Middle frontal gyrus (tissue), 1 donor: ENCODE measurements around the gene COLQ.
"Not testable (repeated sequence)": the region's sequence is repeated elsewhere in the genome, so short reads cannot be mapped to it uniquely, and the experiment has no call there.

Experiments
- DNase-seq: peaks from one replicate; pipeline ENCODE4 v3.0.0-alpha.2; 2015; ENCODE audit warnings: low spot score; ENCODE audit errors: extremely low spot score

Gene COLQ

DNA sequence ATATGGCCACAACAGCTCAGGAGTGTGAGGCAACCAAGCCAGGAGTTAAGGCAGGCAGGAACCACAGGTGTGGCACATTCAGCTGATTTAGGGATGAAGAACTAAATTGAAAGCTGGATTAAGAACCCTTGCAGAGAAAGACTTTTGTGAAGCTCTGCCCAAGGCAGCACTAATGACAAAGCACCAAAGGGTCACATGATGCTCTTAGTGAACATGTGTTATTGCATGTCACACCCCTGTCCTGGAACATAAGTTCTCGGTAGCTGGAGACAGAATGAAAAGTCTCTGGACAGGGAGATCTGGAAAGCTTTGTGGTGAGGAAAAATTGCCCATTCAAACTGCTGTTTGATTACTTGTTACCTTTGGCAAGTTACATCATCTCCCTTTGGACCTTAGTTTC lies 90.9 kb downstream of the COLQ start:
- DNase-seq, result no peak

GRCh38 chr3:15429080-15429479 lies 92.4 kb downstream of the COLQ start:
- no peak for DNase-seq

DNA sequence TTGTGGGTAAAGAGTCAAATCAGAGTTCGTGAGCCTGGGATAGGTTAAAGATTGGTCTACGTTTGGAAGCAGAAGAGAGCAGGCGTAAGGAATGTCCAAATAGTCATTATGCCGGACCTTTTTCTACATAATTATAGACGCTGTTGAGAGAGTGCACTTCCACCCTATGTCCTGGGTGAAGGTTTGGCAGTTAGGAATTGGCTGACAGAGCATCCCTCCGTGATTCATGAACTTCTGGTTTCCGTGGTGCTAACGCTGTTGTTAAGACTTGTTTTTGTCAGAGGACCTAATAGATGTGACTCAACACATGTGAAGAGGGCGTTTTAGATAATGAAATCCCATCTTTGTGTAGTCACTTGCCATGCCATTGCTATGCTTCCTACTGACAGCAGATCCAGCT lies 93.0 kb downstream of the COLQ start:
- DNase-seq, result no peak

DNA sequence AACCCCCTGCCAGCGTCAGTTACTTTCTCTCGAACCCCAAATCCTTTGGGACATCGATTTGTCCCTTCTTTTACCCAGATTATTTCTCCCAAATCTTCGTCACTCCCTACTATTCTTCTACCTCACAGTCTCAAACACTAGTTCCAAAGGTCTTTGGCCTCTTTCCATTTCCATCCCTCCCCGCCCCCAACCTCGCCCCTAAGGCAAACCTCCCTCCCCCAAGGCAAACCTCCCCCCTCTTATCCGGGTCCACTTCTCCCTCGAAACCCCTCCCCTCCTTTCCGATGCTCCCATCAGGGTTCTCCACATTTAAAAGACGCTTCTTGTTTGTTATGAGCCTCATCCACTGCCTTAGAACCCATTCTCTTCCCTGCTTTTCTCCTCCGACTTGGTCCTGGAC lies 93.5 kb downstream of the COLQ start:
- no peak for DNase-seq

DNA sequence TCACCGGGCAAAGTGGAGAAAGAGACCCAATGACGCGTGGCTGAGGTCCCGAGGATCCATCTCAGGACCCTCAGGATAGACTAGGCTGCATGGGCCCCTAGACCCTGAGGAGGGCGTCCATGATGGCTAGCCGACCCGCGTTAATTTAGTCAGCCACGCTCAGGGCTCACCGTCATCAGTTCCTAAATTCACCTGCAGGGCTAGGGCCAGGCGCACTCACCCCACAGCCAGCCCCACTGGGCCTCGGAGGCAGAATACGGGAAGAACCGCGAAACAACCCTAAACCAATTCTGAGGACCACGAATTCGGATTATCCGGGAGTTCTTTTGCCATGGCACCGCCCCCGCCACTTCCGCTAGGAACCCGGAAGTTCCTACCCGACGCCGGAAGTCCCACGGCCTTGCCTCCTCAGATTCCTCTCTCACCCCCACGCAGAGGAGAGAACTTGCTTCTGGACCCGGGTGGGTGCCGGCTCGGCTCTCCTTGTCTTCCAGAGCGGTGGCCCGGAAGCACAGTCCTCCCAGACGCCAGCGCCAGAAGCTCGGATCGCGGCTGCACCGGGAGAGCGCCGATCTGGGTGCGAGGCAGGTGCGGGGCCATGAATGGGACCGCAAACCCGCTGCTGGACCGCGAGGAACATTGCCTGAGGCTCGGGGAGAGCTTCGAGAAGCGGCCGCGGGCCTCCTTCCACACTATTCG lies 94.2 kb downstream of the COLQ start, which contains the start of the genes EAF1 and METTL6:
Gene EAF1 (plus strand): TSS at position 417 of the 699 bp plus-strand sequence. CDS start 182 bp downstream, at position 599.
Gene METTL6 (minus strand): TSS at position 363 of the 699 bp plus-strand sequence. CDS start 1,033 bp downstream, outside the sequence.
- peak; percentile 83 for DNase-seq

DNA sequence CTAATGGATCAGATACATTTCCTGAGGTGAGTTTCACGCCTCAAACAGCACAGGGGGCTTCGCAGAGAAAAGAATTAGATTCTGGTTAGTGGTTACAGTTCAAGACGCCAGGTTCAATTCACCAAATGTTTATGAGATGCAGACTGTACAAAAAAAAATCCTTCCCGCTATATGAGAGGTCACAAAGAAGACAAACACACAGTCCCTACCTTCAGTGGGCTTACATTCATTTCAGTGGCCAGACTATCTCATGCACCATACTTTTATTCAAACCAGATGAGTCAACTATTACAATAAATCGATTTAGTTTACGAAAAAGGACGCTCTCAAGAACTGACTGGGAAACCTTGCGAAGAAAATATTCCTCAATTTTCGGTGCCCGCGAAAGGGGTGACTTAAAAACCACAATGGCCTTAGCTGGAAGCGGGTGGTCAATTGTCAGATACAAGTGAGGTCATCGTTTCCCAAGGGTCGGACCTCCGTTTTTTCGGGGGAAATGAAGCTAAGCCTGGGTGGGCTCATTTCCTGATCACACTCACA lies 94.9 kb downstream of the COLQ start:
- no peak for DNase-seq

DNA sequence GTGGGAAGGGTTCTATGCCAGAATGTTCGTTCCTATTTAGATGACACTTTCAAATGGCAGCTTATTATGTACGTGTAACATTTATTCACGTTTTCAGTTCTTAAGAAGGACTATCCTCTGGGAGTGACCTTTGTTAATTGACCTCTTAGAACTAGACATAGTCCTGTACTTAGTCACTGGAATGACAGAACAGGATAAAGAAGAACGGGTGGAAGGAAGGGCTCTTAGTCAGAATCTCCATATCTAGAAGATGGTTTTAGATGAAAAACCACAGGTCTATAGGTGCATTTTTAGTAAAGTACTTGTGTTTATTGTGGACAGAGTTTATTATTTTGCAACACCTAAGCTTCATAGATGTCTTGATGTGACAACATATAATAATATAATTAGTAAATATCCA lies 100.6 kb downstream of the COLQ start:
- no peak for DNase-seq

- not testable (repeated sequence) for DNase-seq
Measured at GRCh38 chr3:15410966-15411365, 110.5 kb downstream of the COLQ start.

DNA sequence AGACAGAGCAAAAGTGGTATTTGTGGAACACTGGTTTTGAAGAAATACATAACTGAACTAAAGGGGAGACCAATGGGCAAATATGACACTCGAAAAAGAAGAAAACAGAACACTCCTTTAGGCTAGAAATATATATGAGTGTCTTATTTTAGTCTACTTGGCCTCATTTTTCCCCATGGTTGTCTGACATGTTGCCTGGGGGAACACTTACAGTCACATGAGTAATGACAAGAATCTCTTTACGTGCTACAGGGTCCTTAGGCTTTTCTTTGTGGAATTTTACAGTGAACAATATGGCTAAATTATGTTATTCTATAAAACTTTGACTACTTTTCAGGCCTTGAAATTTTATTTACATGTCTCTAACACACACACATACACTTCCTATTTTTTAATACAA lies 111.7 kb downstream of the COLQ start:
- no peak for DNase-seq

GRCh38 chr3:15409239-15409638 lies 112.3 kb downstream of the COLQ start:
- DNase-seq, result no peak

DNA sequence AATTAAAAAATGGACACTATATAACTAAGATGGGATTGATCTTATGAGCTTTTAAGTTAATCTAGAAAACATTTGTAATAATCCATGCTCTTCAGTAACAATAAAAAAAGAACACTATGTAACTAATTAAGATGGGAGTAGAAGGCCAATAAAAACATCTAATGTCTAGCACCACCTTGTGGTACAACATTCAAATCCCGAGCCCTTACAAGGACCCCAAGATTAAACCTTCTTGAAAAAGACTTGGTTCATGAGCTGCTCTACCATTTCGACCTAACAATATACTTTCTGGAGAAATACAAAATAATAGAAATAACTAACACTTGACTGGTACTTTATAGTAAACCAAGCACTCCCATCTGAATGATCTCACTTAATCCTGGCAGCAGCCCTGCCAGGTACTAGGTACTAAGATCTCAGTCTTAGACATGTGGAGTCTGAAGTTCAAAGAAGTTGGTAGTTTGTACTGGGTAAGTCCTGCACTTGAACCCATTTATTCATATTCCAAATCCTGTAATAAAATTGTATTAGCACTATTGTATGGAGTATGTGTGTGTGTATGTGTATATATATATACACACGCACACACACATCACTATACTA lies 116.0 kb downstream of the COLQ start:
- DNase-seq, result peak; percentile 14

GRCh38 chr3:15404767-15405166 lies 116.7 kb downstream of the COLQ start:
- DNase-seq, result no peak

DNA sequence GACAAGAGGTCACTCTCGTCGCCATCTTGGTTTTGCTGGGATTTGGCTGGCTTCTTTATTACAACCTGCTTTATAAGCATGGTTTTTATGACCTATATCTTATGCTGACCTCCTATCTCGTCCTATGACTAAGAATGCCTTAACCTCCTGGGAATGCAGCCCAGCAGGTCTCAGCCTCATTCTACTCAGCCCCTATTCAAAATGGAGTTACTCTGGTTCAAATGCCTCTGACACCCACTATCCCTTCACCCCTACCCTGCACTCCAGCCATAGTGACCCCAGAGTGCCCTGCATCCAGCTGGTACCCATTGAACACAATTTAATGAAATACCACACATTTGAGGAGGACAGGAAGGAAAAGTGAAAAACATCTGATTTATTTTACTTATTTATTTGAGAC lies 117.5 kb downstream of the COLQ start:
- no peak for DNase-seq

- DNase-seq, result no peak
Measured at GRCh38 chr3:15403495-15403894, 118.0 kb downstream of the COLQ start.

DNA sequence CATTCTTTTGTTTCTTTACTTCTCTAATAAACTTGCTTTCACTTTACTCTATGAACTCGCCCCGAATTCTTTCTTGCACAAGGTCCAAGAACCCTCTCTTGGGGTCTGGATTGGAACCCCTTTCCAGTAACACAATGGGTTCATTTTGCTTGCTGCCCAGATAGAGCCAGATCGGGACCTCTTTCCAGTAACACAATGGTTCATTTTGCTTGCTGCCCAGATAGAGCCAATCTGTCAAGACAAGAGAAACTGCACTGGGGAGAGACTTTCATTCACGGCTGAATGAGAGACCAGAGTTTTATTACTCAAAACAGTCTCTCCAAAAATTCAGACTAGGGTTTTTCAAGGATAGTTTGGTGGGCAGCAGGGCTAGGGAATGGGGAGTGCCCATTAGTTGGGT lies 119.6 kb downstream of the COLQ start:
- DNase-seq, result no peak
